HepG2 (cell line): ENCODE results near the gene TRA2B. TPM values are rescaled to one million over a fixed set of nuclear protein-coding genes. Genes with fewer than 3 reads are reported as not detected.

Source experiments
- ATAC-seq: fragments of 200-7000 bp; cut with Tn5 transposase; 3 replicates; pipeline ENCODE4 v1.9.1; 2020; ENCODE audit warnings: mild to moderate bottlenecking, moderate library complexity
- BruUV-seq: library from RNA; stranded (reverse); fragments of 400-500 nt; replicated peaks from 2 replicates; lab custom pipeline; 2021; lab: Mats Ljungman, UMichigan
- CTCF ChIA-PET: fragments of 300-600 bp; formaldehyde crosslinking; extraction: SDS; loops from one replicate; lab custom pipeline; 2021; ENCODE audit warnings: low total read pairs, inconsistent platforms, low intra/inter-chr PET ratio; lab: Yijun Ruan, JAX
- POLR2A ChIA-PET: fragments of 350-600 bp; sonication (Branson Sonifier 250); formaldehyde crosslinking; loops from one replicate; lab custom pipeline; 2020; ENCODE audit warnings: antibody characterized with exemption, inconsistent platforms; lab: Yijun Ruan, JAX
- DNase-seq: peaks from one replicate; pipeline ENCODE4 v3.0.0-alpha.2; 2015; ENCODE audit warnings: low spot score
- FAIRE-seq: peaks from 3 replicates; lab custom pipeline; 2011; peaks lifted over from hg19 to GRCh38; lab: Jason Lieb, UNC
- H2AFZ ChIP-seq: one replicate; pipeline ENCODE4 v1.6.1; 2011; ENCODE audit warnings: low read length, inconsistent platforms
- H3K27ac ChIP-seq: fragments of 300-600 bp; 3 replicates; pipeline ENCODE4 v1.8.0; 2011; ENCODE audit warnings: mixed run types, mild to moderate bottlenecking, mixed read lengths, low read length, inconsistent platforms; ENCODE audit not compliant: insufficient read depth; ENCODE audit errors: extremely low read length
- H3K27me3 ChIP-seq, 2 experiments: fragments of 200-600 bp in 1 of 2; 2 replicates in 1 of 2; 3 replicates in 1 of 2; pipeline versions ENCODE4 v1.6.0 to v1.8.0; 2011; ENCODE audit warnings: low read length in 2 of 2, mild to moderate bottlenecking in 2 of 2, moderate library complexity in 2 of 2, inconsistent platforms in 1 of 2; ENCODE audit not compliant: insufficient read depth in 2 of 2, control insufficient read depth in 1 of 2
- H3K36me3 ChIP-seq, 2 experiments: fragments of 200-600 bp in 1 of 2; replicated peaks in 1 of 2; 2 replicates in 1 of 2; 3 replicates in 1 of 2; pipeline versions ENCODE4 v1.5.1 to v1.8.0; 2011; ENCODE audit warnings: low read length in 2 of 2, inconsistent platforms in 1 of 2; ENCODE audit not compliant: insufficient read depth in 2 of 2, control insufficient read depth in 1 of 2
- H3K4me1 ChIP-seq: 2 replicates; pipeline ENCODE4 v1.5.1; 2012; ENCODE audit warnings: low read length, inconsistent platforms; ENCODE audit not compliant: insufficient read depth
- H3K4me2 ChIP-seq: 2 replicates; pipeline ENCODE4 v1.6.0; 2011; ENCODE audit warnings: low read depth, low read length, inconsistent platforms
- H3K4me3 ChIP-seq, 3 experiments: fragments of 200-600 bp in 1 of 3; sonication (generic), shearing (Covaris generic) in 1 of 3; replicated peaks in 1 of 3; 2 replicates each; pipeline ENCODE4 v1.5.1; 2011 to 2016; ENCODE audit warnings: low read length in 3 of 3, inconsistent platforms in 2 of 3, low read depth in 2 of 3, mild to moderate bottlenecking in 2 of 3, control low read depth in 1 of 3, mixed read lengths in 1 of 3; ENCODE audit not compliant: insufficient read depth in 1 of 3
- H3K79me2 ChIP-seq: one replicate; pipeline ENCODE4 v1.6.1; 2011; ENCODE audit warnings: low read length, inconsistent platforms; ENCODE audit not compliant: insufficient read depth
- H3K9ac ChIP-seq: 2 replicates; pipeline ENCODE4 v1.6.0; 2011; ENCODE audit warnings: mild to moderate bottlenecking, low read depth, low read length, inconsistent platforms; ENCODE audit not compliant: insufficient read depth
- H3K9me3 ChIP-seq: 2 replicates; pipeline ENCODE4 v1.5.1; 2012; ENCODE audit warnings: mild to moderate bottlenecking, low read length
- H4K20me1 ChIP-seq: 2 replicates; pipeline ENCODE4 v1.6.0; 2011; ENCODE audit warnings: inconsistent platforms, mild to moderate bottlenecking, low read length, moderate library complexity; ENCODE audit not compliant: insufficient read depth
- AGO2 ChIP-seq: fragments of 200-400 bp; formaldehyde crosslinking; optimal IDR thresholded peaks from 2 replicates; pipeline ENCODE3; 2017; ENCODE audit warnings: mild to moderate bottlenecking, low read depth, low read length, moderate library complexity
- CEBPG ChIP-seq: IDR thresholded peaks from 2 replicates; pipeline ENCODE4 v1.6.1; 2016
- SMARCC2 ChIP-seq: fragments of 450-650 bp; IDR thresholded peaks from 2 replicates; pipeline ENCODE4 v1.6.1; 2017; ENCODE audit warnings: antibody characterized with exemption, mild to moderate bottlenecking
- TGIF2 ChIP-seq: IDR thresholded peaks from 2 replicates; pipeline ENCODE4 v1.6.1; 2016; ENCODE audit warnings: control low read depth, missing compliant biosample characterization
- ZBTB20 ChIP-seq: sonication (generic); formaldehyde crosslinking; IDR thresholded peaks from 2 replicates; pipeline ENCODE4 v1.8.1; 2023; ENCODE audit warnings: missing genetic modification reagents, low read depth, mild to moderate bottlenecking, borderline replicate concordance
- ZBTB33 ChIP-seq: sonication (generic); formaldehyde crosslinking; IDR thresholded peaks from 2 replicates; pipeline ENCODE4 v1.4.0; 2020; ENCODE audit warnings: missing genetic modification reagents
- ZHX2 ChIP-seq, 2 experiments: sonication (generic) in 1 of 2; formaldehyde crosslinking in 1 of 2; IDR thresholded peaks; 2 replicates each; pipeline versions ENCODE4 v1.6.1 to v1.9.0; 2014 to 2022; ENCODE audit warnings: antibody characterized with exemption in 1 of 2, borderline replicate concordance in 1 of 2, inconsistent platforms in 1 of 2, low read depth in 1 of 2, missing genetic modification reagents in 1 of 2
- ZNF414 ChIP-seq: sonication (generic); formaldehyde crosslinking; IDR thresholded peaks from 2 replicates; pipeline ENCODE4 v1.5.0; 2020; ENCODE audit warnings: missing genetic modification reagents
- WGBS: methylation state at CpG from one replicate; pipeline ENCODE4 v1.1.6; 2017; ENCODE audit warnings: low lambda C conversion rate; 5-methylcytosine and 5-hydroxymethylcytosine counted together
- in situ Hi-C: cut with HindIII; loops from 2 replicates; pipeline ENCODE4 v1.10.0; 2017; ENCODE audit warnings: low pct_unique_long_range_greater_than_20kb; ENCODE audit not compliant: extremely low pct_ligation_motif_present
- intact Hi-C: fragments of 100-400 bp; cut with micrococcal nuclease; formaldehyde crosslinking; loops from one replicate; pipeline ENCODE4 v1.10.0; 2022; ENCODE audit not compliant: unreplicated experiment
- polyA plus RNA-seq, 8 experiments: library from polyadenylated mRNA; depleted of rRNA in 3 of 8; stranded (reverse) in 7 of 8; unstranded in 1 of 8; fragments of >200 nt; fragmentation: Illumina TruSeq in 4 of 8; extraction: Trizol in 4 of 8; gene quantifications; 2 replicates each; pipeline versions ENCODE4 v1.2.1 to v1.2.3, GENCODE V29; 2011 to 2016; ENCODE audit warnings: low read depth in 4 of 8, missing spikeins in 1 of 8, mixed read lengths in 1 of 8; ENCODE audit not compliant: insufficient read depth in 1 of 8
- total RNA-seq, 5 experiments: library from RNA; depleted of rRNA; stranded (reverse); fragments of >200 nt; fragmentation: Illumina TruSeq; extraction: Trizol; gene quantifications; 2 replicates each; pipeline ENCODE4 v1.2.3, GENCODE V29; 2016; ENCODE audit warnings: low read depth in 1 of 5

Gene TRA2B
- total and polyA plus RNA-seq, 2 of the 13 experiments (the other 11 are each of a cell fraction or from before 2014, with no cell fraction given): 105 to 241 TPM

- no peak for TF ChIP-seq ZBTB33 (CRISPR knock-in tag)
- TF ChIP-seq, all 625 proteins: peak for 8
Observed at GRCh38 chr3:185935465-185936272, 2.1 kb downstream of the TRA2B start (continued).

- CTCF ChIA-PET: no interaction called here
- Histone ChIP-seq H3K27ac (no peak overlapping the region), H3K79me2 (peaks cover 80% of the 10 kb centered on the region), H3K4me1 (peaks cover 46% of the 10 kb centered on the region), H3K9ac (peak overlapping the region; percentile 99), H3K4me2 (peak overlapping the region; percentile 73), H3K4me3 (peak overlapping the region; percentile 85 to 97 (median 95); a peak in 5 of 6 replicates), H3K9me3 (no peaks in the 10 kb centered on the region), H4K20me1 (peaks cover 70% of the 10 kb centered on the region), H3K27me3 (no peaks in the 10 kb centered on the region; a peak in 1 of 5 replicates), H2AFZ (no peak overlapping the region), H3K36me3 (peaks cover 1 to 13% of the 10 kb centered on the region in 2 experiments; a peak in 3 of 5 replicates)
- intact Hi-C loops: loop anchor here (1.0 kb wide), 1 partner anchor 113 kb away; no protein-coding TSS in a partner anchor
- in situ Hi-C loops: no loop called here
- POLR2A ChIA-PET: interaction anchor here (0.9 kb wide), 1 partner anchor 10 kb away, joined by 3 read pairs; no protein-coding TSS in a partner anchor
- FAIRE-seq: no peak
- BruUV-seq: no TSS peak
- no peak for ATAC-seq
- DNase-seq: no peak
- WGBS: 0% methylated on average over 8 of the region's 8 CpGs
- no peak for TF ChIP-seq ZNF414
- TF ChIP-seq ZBTB20 (CRISPR knock-in tag): no peak
- 0 out of 2 replicates have a peak, but pooled peaks have one; percentile 15 for TF ChIP-seq TGIF2 (CRISPR knock-in tag)
- peak; percentile 28 for TF ChIP-seq AGO2
- TF ChIP-seq ZHX2 (IDR thresholded peaks at IDR 0.05; ENCODE audit: low read depth): no peak
- no peak for TF ChIP-seq ZHX2 (CRISPR knock-in tag; IDR thresholded peaks at IDR 0.05; ENCODE audit: borderline replicate concordance)
- TF ChIP-seq CEBPG (CRISPR knock-in tag): peak; percentile 44
- TF ChIP-seq SMARCC2: no peak
Observed at GRCh38 chr3:185934767-185935464, 2.9 kb downstream of the TRA2B start.
